SK-N-SH (cell line): ENCODE measurements around the gene DYRK1A. TPM values are rescaled to one million over a fixed set of nuclear protein-coding genes. Genes with fewer than 3 reads are reported as not detected.
"Not testable (repeated sequence)": the region's sequence is repeated elsewhere in the genome, so short reads cannot be mapped to it uniquely, and the experiment has no call there.

ENCODE experiments used
- CTCF ChIA-PET: fragments of 300-600, 350-600 bp; formaldehyde crosslinking; extraction: SDS; loops from one replicate; lab custom pipeline; 2021; lab: Yijun Ruan, JAX
- POLR2A ChIA-PET: fragments of 350-600 bp; sonication (Branson Sonifier 250); formaldehyde crosslinking; extraction: SDS; loops from one replicate; lab custom pipeline; 2020; ENCODE audit warnings: antibody characterized with exemption, inconsistent platforms; lab: Yijun Ruan, JAX
- DNase-seq: peaks from one replicate; pipeline ENCODE4 v3.0.0; 2012
- H2AFZ ChIP-seq: fragments of 200-600 bp; sonication (generic); 2 replicates; pipeline ENCODE4 v1.8.1; 2016; ENCODE audit warnings: antibody characterized with exemption, mild to moderate bottlenecking, low read depth
- H3F3A ChIP-seq: fragments of 200-600 bp; sonication (generic); replicated peaks from 2 replicates; pipeline ENCODE3; 2016; ENCODE audit warnings: antibody characterized with exemption, mild to moderate bottlenecking; ENCODE audit not compliant: insufficient read depth
- H3K27ac ChIP-seq, 2 experiments: fragments of 200-500 bp in 1 of 2; fragments of 200-600 bp in 1 of 2; sonication (Bioruptor generic) in 1 of 2; sonication (generic), shearing (Covaris generic) in 1 of 2; 2 replicates each; pipeline versions ENCODE4 v1.5.1 to v1.6.1; 2014 to 2016; ENCODE audit warnings: low read depth in 2 of 2, inconsistent platforms in 1 of 2, low read length in 1 of 2, mild to moderate bottlenecking in 1 of 2, mixed read lengths in 1 of 2
- H3K27me3 ChIP-seq: fragments of 200-600 bp; sonication (generic), shearing (Covaris generic); 2 replicates; pipeline ENCODE4 v1.6.1; 2016; ENCODE audit warnings: mixed run types; ENCODE audit not compliant: insufficient read depth
- H3K36me3 ChIP-seq, 2 experiments: fragments of 200-500 bp in 1 of 2; fragments of 200-600 bp in 1 of 2; sonication (Bioruptor generic) in 1 of 2; sonication (generic) in 1 of 2; replicated peaks in 1 of 2; 2 replicates each; pipeline versions ENCODE3 to v1.5.1; 2014 to 2016; ENCODE audit warnings: low read length in 1 of 2, mild to moderate bottlenecking in 1 of 2; ENCODE audit not compliant: insufficient read depth in 2 of 2, control insufficient read depth in 1 of 2
- H3K4me1 ChIP-seq, 2 experiments: fragments of 200-500 bp in 1 of 2; fragments of 200-600 bp in 1 of 2; sonication (Bioruptor generic) in 1 of 2; sonication (generic), shearing (Covaris generic) in 1 of 2; 2 replicates each; pipeline versions ENCODE4 v1.5.1 to v1.6.1; 2014 to 2016; ENCODE audit warnings: low read depth in 1 of 2, low read length in 1 of 2, mixed run types in 1 of 2; ENCODE audit not compliant: insufficient read depth in 2 of 2, control insufficient read depth in 1 of 2
- H3K4me2 ChIP-seq: fragments of 200-600 bp; sonication (generic), shearing (Covaris generic); 2 replicates; pipeline ENCODE4 v1.6.1; 2017; ENCODE audit warnings: mixed run types
- H3K4me3 ChIP-seq, 2 experiments: fragments of 200-500 bp in 1 of 2; fragments of 200-600 bp in 1 of 2; sonication (Bioruptor generic) in 1 of 2; sonication (generic), shearing (Covaris generic) in 1 of 2; 2 replicates each; pipeline versions ENCODE4 v1.5.1 to v1.8.1; 2014 to 2016; ENCODE audit warnings: low read depth in 2 of 2, inconsistent platforms in 1 of 2, low read length in 1 of 2, mild to moderate bottlenecking in 1 of 2, mixed read lengths in 1 of 2, moderate library complexity in 1 of 2
- H3K79me2 ChIP-seq: fragments of 200-600 bp; sonication (generic); 2 replicates; pipeline ENCODE4 v1.8.1; 2017; ENCODE audit warnings: mild to moderate bottlenecking; ENCODE audit not compliant: insufficient read depth
- H3K9ac ChIP-seq: fragments of 200-600 bp; sonication (generic); 2 replicates; pipeline ENCODE4 v1.6.1; 2017; ENCODE audit warnings: mixed run types
- H3K9me2 ChIP-seq: fragments of 200-600 bp; sonication (generic); 2 replicates; pipeline ENCODE4 v1.6.1; 2017; ENCODE audit warnings: mixed run types
- H3K9me3 ChIP-seq: fragments of 200-600 bp; sonication (generic); 2 replicates; pipeline ENCODE4 v1.6.1; 2017; ENCODE audit warnings: mixed run types, mild to moderate bottlenecking, moderate library complexity
- H4K20me1 ChIP-seq: fragments of 200-600 bp; sonication (generic); 2 replicates; pipeline ENCODE4 v1.6.1; 2017; ENCODE audit warnings: mild to moderate bottlenecking, mixed run types; ENCODE audit not compliant: insufficient read depth
- FOSL2 ChIP-seq: IDR thresholded peaks from 2 replicates; pipeline ENCODE4 v1.4.0; 2012; ENCODE audit warnings: low read depth, mild to moderate bottlenecking, moderate library complexity, borderline replicate concordance
- FOXM1 ChIP-seq: IDR thresholded peaks from 2 replicates; pipeline ENCODE4 v1.4.0; 2012; ENCODE audit warnings: low read depth, mild to moderate bottlenecking
- GABPA ChIP-seq: IDR thresholded peaks from 2 replicates; pipeline ENCODE4 v1.4.0; 2012; ENCODE audit warnings: low read depth, mild to moderate bottlenecking
- GATA2 ChIP-seq: sonication (generic); formaldehyde crosslinking; IDR thresholded peaks from 2 replicates; pipeline ENCODE4 v1.5.0; 2020; ENCODE audit warnings: mild to moderate bottlenecking, missing genetic modification reagents
- MXI1 ChIP-seq: IDR thresholded peaks from 2 replicates; pipeline ENCODE4 v1.6.1; 2012; ENCODE audit warnings: mild to moderate bottlenecking, low read depth, low read length, improper control_type of control experiment
- NRF1 ChIP-seq: IDR thresholded peaks from 2 replicates; pipeline ENCODE4 v1.6.1; 2012; ENCODE audit warnings: low read depth, mild to moderate bottlenecking, low read length
- RAD21 ChIP-seq: IDR thresholded peaks from 2 replicates; pipeline ENCODE4 v1.6.1; 2012; ENCODE audit warnings: mild to moderate bottlenecking, low read length
- SIN3A ChIP-seq: IDR thresholded peaks from 2 replicates; pipeline ENCODE4 v1.6.1; 2012; ENCODE audit warnings: low read depth, mild to moderate bottlenecking, low read length, moderate library complexity, borderline replicate concordance
- SMC3 ChIP-seq: IDR thresholded peaks from 2 replicates; pipeline ENCODE4 v1.6.1; 2012; ENCODE audit warnings: low read depth, low read length, improper control_type of control experiment
- TAF1 ChIP-seq: IDR thresholded peaks from 2 replicates; pipeline ENCODE4 v1.6.1; 2012; ENCODE audit warnings: low read depth, mild to moderate bottlenecking, low read length, moderate library complexity, borderline replicate concordance
- TCF12 ChIP-seq: IDR thresholded peaks from 2 replicates; pipeline ENCODE4 v1.4.0; 2012
- TEAD4 ChIP-seq: IDR thresholded peaks from 2 replicates; pipeline ENCODE4 v1.4.0; 2012; ENCODE audit warnings: mild to moderate bottlenecking, borderline replicate concordance; ENCODE audit not compliant: insufficient read depth
- USF1 ChIP-seq: IDR thresholded peaks from 2 replicates; pipeline ENCODE4 v1.4.0; 2012; ENCODE audit warnings: low read depth, borderline replicate concordance
- YY1 ChIP-seq: IDR thresholded peaks from 2 replicates; pipeline ENCODE4 v1.4.0; 2012; ENCODE audit warnings: low read depth, mild to moderate bottlenecking
- WGBS: methylation state at CpG from one replicate; pipeline ENCODE4 v1.1.6; 2017; ENCODE audit warnings: low lambda C conversion rate; 5-methylcytosine and 5-hydroxymethylcytosine counted together
- polyA plus RNA-seq, 3 experiments: library from polyadenylated mRNA; depleted of rRNA; stranded (reverse); fragments of >200 nt; gene quantifications; 2 replicates each; pipeline ENCODE4 v1.2.3, GENCODE V29; 2012

Gene DYRK1A
- polyA plus RNA-seq, 1 of the 3 experiments (the other 2 are of a cell fraction) = 19.3 TPM

GRCh38 chr21:37522641-37523295, 156.2 kb downstream of the DYRK1A start:
- Histone ChIP-seq H3K36me3 (peaks cover 0 to 4% of the 10 kb centered on the region in 2 experiments), H4K20me1 (no peaks in the 10 kb centered on the region), H2AFZ (no peak overlapping the region), H3K9me3 (no peaks in the 10 kb centered on the region), H3K4me3 (no peak overlapping the region), H3K27me3 (no peaks in the 10 kb centered on the region), H3F3A (no peaks in the 10 kb centered on the region), H3K4me1 (peaks cover 0 to 3% of the 10 kb centered on the region in 2 experiments; a peak in 1 of 4 replicates), H3K9me2 (no peaks in the 10 kb centered on the region), H3K27ac (no peak overlapping the region), H3K79me2 (no peaks in the 10 kb centered on the region), H3K4me2 (no peak overlapping the region), H3K9ac (no peak overlapping the region)
- POLR2A ChIA-PET = no interaction called here
- no peak for DNase-seq
- CTCF ChIA-PET = interaction anchor here (0.5 to 1.1 kb wide), 2 partner anchors 290 to 533 kb away, joined by 3 read pairs; no protein-coding TSS in a partner anchor
- TF ChIP-seq SIN3A = no peak
- no peak for TF ChIP-seq FOSL2
- TF ChIP-seq GATA2 (CRISPR knock-in tag) = no peak
- no peak for TF ChIP-seq TAF1
- TF ChIP-seq TCF12 = no peak
- no peak for TF ChIP-seq TEAD4
- no peak for TF ChIP-seq YY1
- no peak for TF ChIP-seq NRF1
- no peak for TF ChIP-seq FOXM1
- no peak for TF ChIP-seq SMC3
- WGBS = 91% methylated on average over 10 of the region's 10 CpGs

GRCh38 chr21:37524944-37525343, 158.4 kb downstream of the DYRK1A start:
- H3K27ac ChIP-seq, H3K9me3 ChIP-seq, H2AFZ ChIP-seq, DNase-seq, H3F3A ChIP-seq, H3K4me2 ChIP-seq, H3K36me3 ChIP-seq, H3K27me3 ChIP-seq, CTCF ChIA-PET, H3K9me2 ChIP-seq, H4K20me1 ChIP-seq, H3K4me1 ChIP-seq, H3K4me3 ChIP-seq, H3K9ac ChIP-seq, H3K79me2 ChIP-seq: not testable (repeated sequence)
- WGBS = 92% methylated on average over 5 of the region's 5 CpGs
- POLR2A ChIA-PET = interaction anchor here (1.5 kb wide), 1 partner anchor 39 kb away, joined by 5 read pairs; no protein-coding TSS in a partner anchor

- Histone ChIP-seq H3K9ac (no peak overlapping the region), H3K4me1 (peaks cover 0 to 3% of the 10 kb centered on the region in 2 experiments; a peak in 1 of 4 replicates), H2AFZ (no peak overlapping the region), H3K9me3 (no peaks in the 10 kb centered on the region), H3K27ac (no peak overlapping the region), H4K20me1 (no peaks in the 10 kb centered on the region), H3K79me2 (no peaks in the 10 kb centered on the region), H3K27me3 (no peaks in the 10 kb centered on the region), H3K9me2 (no peaks in the 10 kb centered on the region), H3F3A (no peaks in the 10 kb centered on the region), H3K4me3 (no peak overlapping the region), H3K4me2 (no peak overlapping the region), H3K36me3 (no peaks in the 10 kb centered on the region)
- no peak for TF ChIP-seq GABPA
- TF ChIP-seq NRF1 = no peak
- TF ChIP-seq FOXM1 = no peak
- TF ChIP-seq YY1 = no peak
- no peak for TF ChIP-seq MXI1
- no peak for TF ChIP-seq RAD21
- no peak for TF ChIP-seq USF1
- CTCF ChIA-PET = interaction anchor here (1.0 kb wide), 1 partner anchor 12 kb away, joined by 4 read pairs; no protein-coding TSS in a partner anchor
- POLR2A ChIA-PET = interaction anchor here (1.5 kb wide), 1 partner anchor 38 kb away, joined by 5 read pairs; no protein-coding TSS in a partner anchor
- 96% methylated on average over 2 of the region's 2 CpGs for WGBS
- DNase-seq = no peak
Observed at GRCh38 chr21:37525810-37526209, 159.2 kb downstream of the DYRK1A start.
